Calu3 (cell line): Measurements from ENCODE around the gene LGALS16. TPM values are rescaled to one million over a fixed set of nuclear protein-coding genes. Genes with fewer than 3 reads are reported as not detected.

Experiments used
- BruUV-seq: library from RNA; stranded (reverse); fragments of 400-500 nt; replicated peaks from 2 replicates; lab custom pipeline; 2021; lab: Mats Ljungman, UMichigan
- CTCF ChIA-PET: fragments of 300-600 bp; sonication (Branson Sonifier 250); formaldehyde crosslinking; loops from one replicate; lab custom pipeline; 2022; ENCODE audit warnings: antibody characterized with exemption; lab: Charles Lee
- DNase-seq: peaks from one replicate; pipeline ENCODE4 v3.0.0; 2022
- H3K27ac Mint-ChIP-seq: one replicate; pipeline ENCODE4 v1.8.0; 2022; ENCODE audit warnings: mixed read lengths; ENCODE audit not compliant: unreplicated experiment
- H3K27me3 Mint-ChIP-seq: one replicate; pipeline ENCODE4 v1.8.0; 2022; ENCODE audit warnings: mixed read lengths; ENCODE audit not compliant: unreplicated experiment
- H3K36me3 Mint-ChIP-seq: one replicate; pipeline ENCODE4 v1.8.0; 2022; ENCODE audit warnings: mild to moderate bottlenecking, moderate library complexity, mixed read lengths; ENCODE audit not compliant: insufficient read depth, unreplicated experiment
- H3K4me1 Mint-ChIP-seq: one replicate; pipeline ENCODE4 v1.8.0; 2022; ENCODE audit warnings: mild to moderate bottlenecking, low read depth, mixed read lengths; ENCODE audit not compliant: unreplicated experiment
- H3K4me3 Mint-ChIP-seq: one replicate; pipeline ENCODE4 v1.8.0; 2022; ENCODE audit warnings: mild to moderate bottlenecking, low read depth, moderate library complexity, mixed read lengths; ENCODE audit not compliant: unreplicated experiment
- H3K9me3 Mint-ChIP-seq: one replicate; pipeline ENCODE4 v1.8.0; 2022; ENCODE audit warnings: low read depth, mixed read lengths; ENCODE audit not compliant: unreplicated experiment
- CTCF ChIP-seq: fragments of 200-600 bp; IDR thresholded peaks from one replicate; pipeline ENCODE4 v1.8.0; 2022; ENCODE audit warnings: antibody characterized with exemption; ENCODE audit not compliant: unreplicated experiment
- intact Hi-C: fragments of 100-400 bp; cut with micrococcal nuclease; formaldehyde crosslinking; loops from one replicate; pipeline ENCODE4 v1.10.0; 2022; ENCODE audit not compliant: unreplicated experiment
- total RNA-seq: library from RNA; stranded (reverse); gene quantifications from 2 replicates; pipeline ENCODE4 v1.2.3, GENCODE V29; 2022

The LGALS16 gene
- total RNA-seq, 1 experiment from 2014 or later, result not detected

- intact Hi-C loops, result no loop called here
- no TSS peak for BruUV-seq
- H3K27me3 Mint-ChIP-seq, result peaks cover 99% of the 10 kb centered on the region
- no peaks in the 10 kb centered on the region for H3K36me3 Mint-ChIP-seq
- H3K4me3 Mint-ChIP-seq, result no peak overlapping the region
- TF ChIP-seq CTCF, result no peak
- no peaks in the 10 kb centered on the region for H3K9me3 Mint-ChIP-seq
- H3K4me1 Mint-ChIP-seq, result no peaks in the 10 kb centered on the region
- CTCF ChIA-PET, result no interaction called here
- no peak for DNase-seq
- H3K27ac Mint-ChIP-seq, result no peak overlapping the region
These were observed 42.8 kb downstream of the LGALS16 start for GRCh38 chr19:39698535-39698934.

- H3K9me3 Mint-ChIP-seq, result no peaks in the 10 kb centered on the region
- no TSS peak for BruUV-seq
- no peak for TF ChIP-seq CTCF
- no peak overlapping the region for H3K4me3 Mint-ChIP-seq
- H3K27ac Mint-ChIP-seq, result no peak overlapping the region
- intact Hi-C loops, result no loop called here
- no peak for DNase-seq
- H3K36me3 Mint-ChIP-seq, result no peaks in the 10 kb centered on the region
- H3K27me3 Mint-ChIP-seq, result peaks cover 99% of the 10 kb centered on the region
- H3K4me1 Mint-ChIP-seq, result no peaks in the 10 kb centered on the region
- CTCF ChIA-PET, result no interaction called here
These were observed 45.6 kb downstream of the LGALS16 start for GRCh38 chr19:39701291-39701690.

- Mint-ChIP-seq H3K36me3 (no peaks in the 10 kb centered on the region), H3K4me1 (no peaks in the 10 kb centered on the region), H3K27ac (no peak within 1 kb of the TSS), H3K4me3 (no peak within 1 kb of the TSS), H3K9me3 (no peaks in the 10 kb centered on the region), H3K27me3 (peaks cover 100% of the 10 kb centered on the region)
- CTCF ChIA-PET, result no interaction called here
- intact Hi-C loops, result no loop called here
- no peak for TF ChIP-seq CTCF
- DNase-seq, result no peak
- BruUV-seq, result no TSS peak
These were observed 48.7 kb downstream of the LGALS16 start, which contains the start of gene LGALS14 for GRCh38 chr19:39704181-39705044. Gene LGALS14 (plus strand): TSS chr19:39704481. CDS start chr19:39704529, 48 bp downstream.

GRCh38 chr19:39705578-39706188 is 50.0 kb downstream of the LGALS16 start:
- DNase-seq, result no peak
- Mint-ChIP-seq H3K4me3 (no peak overlapping the region), H3K4me1 (no peaks in the 10 kb centered on the region), H3K27me3 (peaks cover 100% of the 10 kb centered on the region), H3K27ac (no peak overlapping the region), H3K36me3 (no peaks in the 10 kb centered on the region), H3K9me3 (no peaks in the 10 kb centered on the region)
- CTCF ChIA-PET, result no interaction called here
- no peak for TF ChIP-seq CTCF
- intact Hi-C loops, result no loop called here
- BruUV-seq, result no TSS peak
